K562 (cell line): ENCODE results near the gene NUP160. TPM values are rescaled to one million over a fixed set of nuclear protein-coding genes. Genes with fewer than 3 reads are reported as not detected.
"Not testable (repeated sequence)": the region's sequence is repeated elsewhere in the genome, so short reads cannot be mapped to it uniquely, and the experiment has no call there.

Source experiments
- ATAC-seq: fragments of 200-7000 bp; cut with Tn5 transposase; 3 replicates; pipeline ENCODE4 v1.9.1; 2020; ENCODE audit warnings: moderate library complexity
- BruUV-seq: library from RNA; stranded (reverse); fragments of 400-500 nt; replicated peaks from 2 replicates; lab custom pipeline; 2021; lab: Mats Ljungman, UMichigan
- CTCF ChIA-PET: fragments of 300-600 bp; formaldehyde crosslinking; extraction: SDS; loops from one replicate; lab custom pipeline; 2021; ENCODE audit warnings: low intra/inter-chr PET ratio; lab: Yijun Ruan, JAX
- POLR2A ChIA-PET: fragments of 300-600, 350-650 bp; sonication (Branson Sonifier 250); formaldehyde crosslinking; extraction: SDS; loops from one replicate; lab custom pipeline; 2021; ENCODE audit warnings: antibody characterized with exemption, inconsistent platforms; lab: Yijun Ruan, JAX
- DNase-seq, 4 experiments: peaks; one replicate each; pipeline versions ENCODE4 v3.0.0 to v3.0.0-alpha.2; 2011 to 2018; ENCODE audit warnings: low spot score in 3 of 4, mixed read lengths in 3 of 4; ENCODE audit errors: extremely low read depth in 1 of 4
- FAIRE-seq: peaks from 2 replicates; lab custom pipeline; 2011; peaks lifted over from hg19 to GRCh38; lab: Jason Lieb, UNC
- H2AFZ ChIP-seq: 2 replicates; pipeline ENCODE4 v1.6.0; 2011; ENCODE audit warnings: low read depth, low read length, control low read depth, inconsistent platforms
- H3K27ac ChIP-seq: fragments of 200-600 bp; 3 replicates; pipeline ENCODE4 v1.8.0; 2011; ENCODE audit warnings: low read depth, mild to moderate bottlenecking, control low read depth, inconsistent platforms, low read length, moderate library complexity, mixed read lengths; ENCODE audit errors: extremely low read depth
- H3K27me3 ChIP-seq, 2 experiments: fragments of 300-600 bp in 1 of 2; 2 replicates in 1 of 2; 3 replicates in 1 of 2; pipeline versions ENCODE4 v1.6.0 to v1.8.0; 2011; ENCODE audit warnings: inconsistent platforms in 2 of 2, low read length in 2 of 2, mild to moderate bottlenecking in 1 of 2, mixed read lengths in 1 of 2, moderate library complexity in 1 of 2; ENCODE audit not compliant: control insufficient read depth in 2 of 2, insufficient read depth in 2 of 2
- H3K36me3 ChIP-seq: fragments of 300-600 bp; 3 replicates; pipeline ENCODE4 v1.8.0; 2011; ENCODE audit warnings: mild to moderate bottlenecking, low read length, inconsistent platforms; ENCODE audit not compliant: control insufficient read depth, insufficient read depth
- H3K4me1 ChIP-seq, 2 experiments: fragments of 200-600 bp in 1 of 2; replicated peaks in 1 of 2; 2 replicates in 1 of 2; 3 replicates in 1 of 2; pipeline versions ENCODE4 v1.5.1 to v1.8.0; 2011; ENCODE audit warnings: inconsistent platforms in 2 of 2, low read length in 2 of 2, mild to moderate bottlenecking in 1 of 2, mixed read lengths in 1 of 2, moderate library complexity in 1 of 2; ENCODE audit not compliant: control insufficient read depth in 2 of 2, insufficient read depth in 2 of 2
- H3K4me2 ChIP-seq: 2 replicates; pipeline ENCODE4 v1.6.1; 2011; ENCODE audit warnings: low read length, control low read depth, inconsistent platforms, mixed read lengths; ENCODE audit not compliant: insufficient read depth
- H3K4me3 ChIP-seq: fragments of 200-600 bp; sonication (generic), shearing (Covaris generic); 2 replicates; pipeline ENCODE4 v1.5.1; 2016; ENCODE audit warnings: control low read depth, inconsistent platforms
- H3K79me2 ChIP-seq: fragments of 200-600 bp; 3 replicates; pipeline ENCODE4 v1.8.0; 2011; ENCODE audit warnings: low read length, inconsistent platforms; ENCODE audit not compliant: control insufficient read depth, insufficient read depth
- H3K9ac ChIP-seq, 2 experiments: 2 replicates each; pipeline versions ENCODE4 v1.6.0 to v1.6.1; 2011; ENCODE audit warnings: low read depth in 2 of 2, low read length in 2 of 2, control low read depth in 1 of 2, inconsistent platforms in 1 of 2, mild to moderate bottlenecking in 1 of 2, mixed read lengths in 1 of 2; ENCODE audit not compliant: insufficient read depth in 1 of 2
- H3K9me1 ChIP-seq: one replicate; pipeline ENCODE4 v1.6.0; 2011; ENCODE audit warnings: inconsistent platforms, mild to moderate bottlenecking, low read length, moderate library complexity; ENCODE audit not compliant: control insufficient read depth, insufficient read depth
- H3K9me3 ChIP-seq: replicated peaks from 2 replicates; pipeline ENCODE4 v1.5.1; 2011; ENCODE audit warnings: low read depth, low read length, inconsistent platforms; ENCODE audit not compliant: control insufficient read depth, insufficient read depth
- H4K20me1 ChIP-seq: replicated peaks from 2 replicates; pipeline ENCODE4 v1.6.1; 2011; ENCODE audit warnings: low read length, inconsistent platforms, mixed read lengths; ENCODE audit not compliant: control insufficient read depth, insufficient read depth
- ID3 ChIP-seq, 2 experiments: fragments of 250-450 bp in 1 of 2; fragments of 450-650 bp in 1 of 2; sonication (Bioruptor Pico) in 1 of 2; IDR thresholded peaks; 2 replicates each; pipeline versions ENCODE4 v1.6.1 to v1.8.0; 2016 to 2021; ENCODE audit warnings: mild to moderate bottlenecking in 2 of 2, moderate library complexity in 2 of 2, missing compliant biosample characterization in 1 of 2, missing genetic modification characterization in 1 of 2
- KLF13 ChIP-seq: fragments of 450-650 bp; IDR thresholded peaks from 2 replicates; pipeline ENCODE4 v1.6.1; 2016; ENCODE audit warnings: missing genetic modification characterization, low read depth, mild to moderate bottlenecking, missing compliant biosample characterization, moderate library complexity, borderline replicate concordance
- NKRF ChIP-seq: fragments of 450-650 bp; IDR thresholded peaks from 2 replicates; pipeline ENCODE4 v1.6.1; 2016; ENCODE audit warnings: borderline replicate concordance
- POLR2A ChIP-seq: fragments of 450-650 bp; conservative IDR thresholded peaks from 2 replicates; pipeline ENCODE4 v1.6.1; 2016
- SUPT5H ChIP-seq: fragments of 450-650 bp; IDR thresholded peaks from 2 replicates; pipeline ENCODE4 v1.6.1; 2016
- ZFP36 ChIP-seq: fragments of 150-350 bp; IDR thresholded peaks from 2 replicates; pipeline ENCODE4 v1.6.1; 2018; ENCODE audit warnings: low read length, low read depth; ENCODE audit not compliant: partially characterized antibody
- ZNF24 ChIP-seq: fragments of 450-650 bp; IDR thresholded peaks from 2 replicates; pipeline ENCODE4 v1.6.1; 2016
- ZNF431 ChIP-seq: sonication (generic); formaldehyde crosslinking; IDR thresholded peaks from 2 replicates; pipeline ENCODE4 v1.8.0; 2022; ENCODE audit warnings: mild to moderate bottlenecking, missing genetic modification reagents
- WGBS: fragments of 100-300 bp; shearing (Covaris generic); methylation state at CpG from one replicate; pipeline ENCODE4 v1.1.6; 2016; ENCODE audit warnings: low coverage, mixed read lengths; ENCODE audit not compliant: insufficient coverage; ENCODE audit errors: missing lambda C conversion rate; 5-methylcytosine and 5-hydroxymethylcytosine counted together
- in situ Hi-C: fragments of 300-500 bp; cut with MboI; formaldehyde crosslinking; loops from 4 replicates; pipeline ENCODE4 v1.15.0; 2018; ENCODE audit warnings: inconsistent platforms, mixed read lengths
- intact Hi-C: fragments of 100-400 bp; cut with micrococcal nuclease; formaldehyde crosslinking; loops from 2 replicates; pipeline ENCODE4 v1.14.2; 2022
- polyA plus RNA-seq, 8 experiments: library from polyadenylated mRNA; depleted of rRNA in 4 of 8; stranded (reverse) in 5 of 8; unstranded in 3 of 8; fragments of >200 nt; fragmentation: Nextera tagmentation in 2 of 8; fragmentation: Illumina TruSeq in 1 of 8; extraction: Ambion mirVana in 2 of 8; extraction: Trizol in 1 of 8; gene quantifications; 2 replicates each; pipeline versions ENCODE4 v1.2.1 to v1.2.3, GENCODE V29; 2011 to 2014; ENCODE audit warnings: inconsistent platforms in 1 of 8, missing spikeins in 1 of 8
- total RNA-seq, 7 experiments: library from RNA; depleted of rRNA in 6 of 7; stranded (reverse); fragments of >200 nt in 6 of 7; fragmentation: Illumina TruSeq in 2 of 7; extraction: Trizol in 2 of 7; gene quantifications; 2 replicates each; pipeline versions ENCODE4 v1.2.1 to v1.2.3, GENCODE V29; 2011 to 2021; ENCODE audit warnings: low replicate concordance in 1 of 7

Gene NUP160
- total and polyA plus RNA-seq, 9 of the 15 experiments (the other 6 are each of a cell fraction or from before 2014, with no cell fraction given): 41.5 to 112 (median 65.0) TPM

GRCh38 chr11:47766509-47767227, 81.5 kb downstream of the NUP160 start (continued):
- TF ChIP-seq ZNF431 (peak; percentile 53; the same call in 1 of the 2 replicates), KLF13 (tag) (0 out of 2 replicates have a peak, but pooled peaks have one; percentile 47), ID3 (CRISPR knock-in tag; IDR thresholded peaks at IDR 0.05) (no peak), ID3 (tag; IDR thresholded peaks at IDR 0.05) (peak; percentile 82)
- TF ChIP-seq, all 486 proteins: peak for 84

GRCh38 chr11:47765086-47765485, 83.1 kb downstream of the NUP160 start:
- H3K4me1 ChIP-seq: peaks cover 8 to 23% of the 10 kb centered on the region in 2 experiments; a peak in 4 of 5 replicates
- H2AFZ ChIP-seq: no peak overlapping the region
- ATAC-seq (no peak), DNase-seq (no peak)
- in situ Hi-C loops: no loop called here
- H3K79me2 ChIP-seq: peaks cover 74% of the 10 kb centered on the region
- ChIA-PET CTCF (no interaction called here), POLR2A (interaction anchor here (2.5 kb wide), 1 partner anchor 10 kb away, joined by 9 read pairs; no protein-coding TSS in a partner anchor)
- peak overlapping the region; percentile 12; the same call in 1 of the 3 replicates for H3K27ac ChIP-seq
- H3K36me3 ChIP-seq: peaks cover 52% of the 10 kb centered on the region
- no peaks in the 10 kb centered on the region for H3K9me1 ChIP-seq
- peak; percentile 21; the same call in 1 of the 2 replicates for TF ChIP-seq POLR2A
- TF ChIP-seq NKRF: 0 out of 2 replicates have a peak, but pooled peaks have one; percentile 13
- peak; percentile 26; the same call in 1 of the 2 replicates for TF ChIP-seq SUPT5H
- no peak for TF ChIP-seq ZFP36
- no peak for TF ChIP-seq ZNF24
- TF ChIP-seq, all 486 proteins: peak for 3
- 33% methylated on average over 2 of the region's 2 CpGs for WGBS
- FAIRE-seq: peak; percentile 35
- Histone ChIP-seq H4K20me1 (no peaks in the 10 kb centered on the region), H3K4me3 (peak overlapping the region; percentile 85), H3K4me2 (peak overlapping the region; percentile 83; the same call in 1 of the 2 replicates), H3K9me3 (no peaks in the 10 kb centered on the region; the same call in 1 of the 2 replicates), H3K27me3 (no peaks in the 10 kb centered on the region), H3K9ac (peak overlapping the region in 1 of 2 experiments; percentile 99; a peak in 2 of 4 replicates)
- intact Hi-C loops: loop anchor here (5.0 kb wide), 1 partner anchor 347 kb away; no protein-coding TSS in a partner anchor
- BruUV-seq: no TSS peak

GRCh38 chr11:47759291-47759690, 88.9 kb downstream of the NUP160 start:
- H3K4me3 ChIP-seq, ATAC-seq, H3K27me3 ChIP-seq, H3K27ac ChIP-seq, H2AFZ ChIP-seq, BruUV-seq, H3K9me3 ChIP-seq, intact Hi-C loops, H3K9me1 ChIP-seq, H3K4me2 ChIP-seq, DNase-seq, in situ Hi-C loops, H4K20me1 ChIP-seq, FAIRE-seq, CTCF ChIA-PET, H3K9ac ChIP-seq, H3K4me1 ChIP-seq: not testable (repeated sequence)
- H3K36me3 ChIP-seq: peaks cover 88% of the 10 kb centered on the region
- H3K79me2 ChIP-seq: peaks cover 53% of the 10 kb centered on the region
- POLR2A ChIA-PET: interaction anchor here (0.7 to 1.0 kb wide), 3 partner anchors 36 to 437 kb away, joined by 3 read pairs; no protein-coding TSS in a partner anchor
- 86% methylated on average over 9 of the region's 11 CpGs for whole genome bisulfite sequencing
